MCF 10A (cell line): Measurements from ENCODE around the gene NCOA5. TPM values are rescaled to one million over a fixed set of nuclear protein-coding genes. Genes with fewer than 3 reads are reported as not detected.

Experiments
- BruUV-seq: library from RNA; stranded (reverse); fragments of 400-500 nt; replicated peaks from 2 replicates; lab custom pipeline; 2021; lab: Mats Ljungman, UMichigan
- CTCF ChIA-PET: fragments of 300-600 bp; sonication (Branson Sonifier 250); formaldehyde crosslinking; extraction: SDS; loops from one replicate; lab custom pipeline; 2021; ENCODE audit warnings: antibody characterized with exemption, inconsistent platforms; lab: Yijun Ruan, JAX
- POLR2A ChIA-PET: fragments of 300-600, 350-650 bp; sonication (Branson Sonifier 250); formaldehyde crosslinking; extraction: SDS; loops from one replicate; lab custom pipeline; 2020; ENCODE audit warnings: antibody characterized with exemption, inconsistent platforms; lab: Yijun Ruan, JAX
- DNase-seq: peaks from one replicate; pipeline ENCODE4 v3.0.0-alpha.2; 2018; ENCODE audit not compliant: unreplicated experiment
- H3K27ac Mint-ChIP-seq: one replicate; pipeline ENCODE4 v1.8.0; 2022; ENCODE audit warnings: mild to moderate bottlenecking, low read depth, mixed read lengths; ENCODE audit not compliant: unreplicated experiment
- H3K27me3 Mint-ChIP-seq: one replicate; pipeline ENCODE4 v1.8.0; 2022; ENCODE audit warnings: mixed read lengths; ENCODE audit not compliant: insufficient read depth, unreplicated experiment
- H3K36me3 Mint-ChIP-seq: one replicate; pipeline ENCODE4 v1.8.0; 2022; ENCODE audit warnings: mild to moderate bottlenecking, moderate library complexity, mixed read lengths; ENCODE audit not compliant: insufficient read depth, unreplicated experiment
- H3K4me1 Mint-ChIP-seq: one replicate; pipeline ENCODE4 v1.8.0; 2022; ENCODE audit warnings: mixed read lengths; ENCODE audit not compliant: insufficient read depth, unreplicated experiment
- H3K4me3 Mint-ChIP-seq: one replicate; pipeline ENCODE4 v1.8.0; 2022; ENCODE audit warnings: mild to moderate bottlenecking, moderate library complexity, mixed read lengths; ENCODE audit not compliant: unreplicated experiment
- H3K9me3 Mint-ChIP-seq: one replicate; pipeline ENCODE4 v1.8.0; 2022; ENCODE audit warnings: mixed read lengths; ENCODE audit not compliant: unreplicated experiment
- intact Hi-C: fragments of 100-400 bp; cut with micrococcal nuclease; formaldehyde crosslinking; loops from 2 replicates; pipeline ENCODE4 v1.14.1; 2022
- total RNA-seq: library from RNA; stranded (reverse); gene quantifications from 2 replicates; pipeline ENCODE4 v1.2.3, GENCODE V29; 2022
- TF ChIP-seq, protein P1 (sequence below): fragments of 200-600 bp; IDR thresholded peaks from one replicate; pipeline ENCODE4 v1.8.0; 2022; ENCODE audit warnings: antibody characterized with exemption, mild to moderate bottlenecking; ENCODE audit not compliant: unreplicated experiment

Gene NCOA5
- total RNA-seq, 1 experiment from 2014 or later: 26.0 TPM

DNA sequence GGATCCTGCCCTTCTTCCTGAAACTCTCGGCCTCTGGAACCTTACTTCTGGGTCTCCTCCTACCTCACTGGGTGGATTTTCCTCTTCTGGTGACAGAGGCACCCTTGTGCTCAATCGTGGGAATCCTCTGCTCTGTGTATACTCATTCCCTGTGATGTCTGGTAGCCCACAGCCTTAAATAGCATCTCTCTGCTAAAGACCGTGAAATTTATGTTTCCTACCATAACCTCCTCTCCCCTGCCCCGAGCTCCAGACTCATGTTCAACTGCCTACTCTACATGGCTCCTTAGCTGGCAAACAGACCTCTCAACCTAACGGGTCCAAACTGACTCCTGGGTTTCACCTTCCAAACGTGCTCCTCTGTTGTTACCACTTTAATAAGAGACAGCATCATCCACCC, 71.2 kb downstream of the NCOA5 start:
- BruUV-seq: no TSS peak
- POLR2A ChIA-PET: no interaction called here
- CTCF ChIA-PET: interaction anchor here (0.6 to 1.7 kb wide), 6 partner anchors 10 to 1301 kb away, joined by 3 to 8 read pairs (median 4); partner anchors contain the start of gene MMP9
- H3K27me3 Mint-ChIP-seq: peaks cover 36% of the 10 kb centered on the region
- no peak overlapping the region for H3K4me3 Mint-ChIP-seq
- no peaks in the 10 kb centered on the region for H3K36me3 Mint-ChIP-seq
- intact Hi-C loops: no loop called here
- DNase-seq: no peak
- TF ChIP-seq, protein P1, sequence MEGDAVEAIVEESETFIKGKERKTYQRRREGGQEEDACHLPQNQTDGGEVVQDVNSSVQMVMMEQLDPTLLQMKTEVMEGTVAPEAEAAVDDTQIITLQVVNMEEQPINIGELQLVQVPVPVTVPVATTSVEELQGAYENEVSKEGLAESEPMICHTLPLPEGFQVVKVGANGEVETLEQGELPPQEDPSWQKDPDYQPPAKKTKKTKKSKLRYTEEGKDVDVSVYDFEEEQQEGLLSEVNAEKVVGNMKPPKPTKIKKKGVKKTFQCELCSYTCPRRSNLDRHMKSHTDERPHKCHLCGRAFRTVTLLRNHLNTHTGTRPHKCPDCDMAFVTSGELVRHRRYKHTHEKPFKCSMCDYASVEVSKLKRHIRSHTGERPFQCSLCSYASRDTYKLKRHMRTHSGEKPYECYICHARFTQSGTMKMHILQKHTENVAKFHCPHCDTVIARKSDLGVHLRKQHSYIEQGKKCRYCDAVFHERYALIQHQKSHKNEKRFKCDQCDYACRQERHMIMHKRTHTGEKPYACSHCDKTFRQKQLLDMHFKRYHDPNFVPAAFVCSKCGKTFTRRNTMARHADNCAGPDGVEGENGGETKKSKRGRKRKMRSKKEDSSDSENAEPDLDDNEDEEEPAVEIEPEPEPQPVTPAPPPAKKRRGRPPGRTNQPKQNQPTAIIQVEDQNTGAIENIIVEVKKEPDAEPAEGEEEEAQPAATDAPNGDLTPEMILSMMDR: no peak
- no peak overlapping the region for H3K27ac Mint-ChIP-seq
- H3K9me3 Mint-ChIP-seq: no peaks in the 10 kb centered on the region
- H3K4me1 Mint-ChIP-seq: peaks cover 11% of the 10 kb centered on the region

DNA sequence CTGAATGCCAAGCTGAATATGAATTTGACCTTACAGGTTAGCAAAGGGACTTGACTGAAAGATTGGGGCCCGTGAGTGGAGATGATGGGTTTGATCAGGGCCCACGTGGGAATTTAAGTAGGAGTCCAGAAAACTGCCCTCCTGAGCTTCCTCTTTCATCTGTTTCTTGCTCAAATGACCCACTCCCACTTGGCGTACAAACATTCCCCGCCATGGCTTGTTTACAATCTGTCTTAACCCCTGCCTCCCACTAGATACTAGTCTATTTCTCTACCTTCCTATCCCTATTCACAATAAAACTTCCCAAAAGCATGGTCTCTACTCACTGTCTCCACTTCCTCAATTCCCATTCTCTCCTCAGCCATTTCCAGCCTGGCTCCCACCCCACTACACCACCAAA, 71.7 kb downstream of the NCOA5 start:
- CTCF ChIA-PET: interaction anchor here (0.6 to 1.7 kb wide), 7 partner anchors 10 to 1300 kb away, joined by 3 to 8 read pairs (median 5); partner anchors contain the start of gene MMP9
- no peak for DNase-seq
- H3K27ac Mint-ChIP-seq: no peak overlapping the region
- H3K36me3 Mint-ChIP-seq: no peaks in the 10 kb centered on the region
- intact Hi-C loops: no loop called here
- H3K9me3 Mint-ChIP-seq: no peaks in the 10 kb centered on the region
- TF ChIP-seq, protein P1: no peak
- POLR2A ChIA-PET: no interaction called here
- no TSS peak for BruUV-seq
- peaks cover 6% of the 10 kb centered on the region for H3K4me1 Mint-ChIP-seq
- H3K27me3 Mint-ChIP-seq: peaks cover 31% of the 10 kb centered on the region
- no peak overlapping the region for H3K4me3 Mint-ChIP-seq

DNA sequence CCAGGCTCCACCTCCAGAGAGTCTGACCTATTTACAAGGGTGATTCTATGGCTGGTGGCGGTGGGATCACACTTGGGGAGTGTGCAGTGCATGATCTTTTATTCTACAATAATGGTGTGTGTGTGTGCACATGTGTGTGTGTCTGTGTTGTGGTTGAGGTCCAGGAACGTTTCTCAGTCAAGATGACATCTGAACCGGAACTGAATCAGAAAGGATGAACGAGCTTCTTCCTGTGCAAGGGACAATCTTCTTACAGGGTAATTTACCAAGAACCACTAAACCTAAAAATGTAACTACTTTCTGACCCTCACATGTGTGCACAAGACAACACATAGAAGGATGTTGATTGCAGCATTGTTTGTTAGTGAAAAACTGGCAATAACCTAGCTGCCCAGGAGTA, 72.5 kb downstream of the NCOA5 start:
- TF ChIP-seq, protein P1: no peak
- Mint-ChIP-seq H3K36me3 (no peaks in the 10 kb centered on the region), H3K27me3 (peaks cover 28% of the 10 kb centered on the region), H3K27ac (no peak overlapping the region), H3K4me1 (peaks cover 6% of the 10 kb centered on the region), H3K9me3 (no peaks in the 10 kb centered on the region), H3K4me3 (no peak overlapping the region)
- intact Hi-C loops: no loop called here
- ChIA-PET CTCF (interaction anchor here (0.7 to 1.7 kb wide), 6 partner anchors 30 to 332 kb away, joined by 3 to 8 read pairs (median 5); no protein-coding TSS in a partner anchor), POLR2A (no interaction called here)
- no peak for DNase-seq
- no TSS peak for BruUV-seq

DNA sequence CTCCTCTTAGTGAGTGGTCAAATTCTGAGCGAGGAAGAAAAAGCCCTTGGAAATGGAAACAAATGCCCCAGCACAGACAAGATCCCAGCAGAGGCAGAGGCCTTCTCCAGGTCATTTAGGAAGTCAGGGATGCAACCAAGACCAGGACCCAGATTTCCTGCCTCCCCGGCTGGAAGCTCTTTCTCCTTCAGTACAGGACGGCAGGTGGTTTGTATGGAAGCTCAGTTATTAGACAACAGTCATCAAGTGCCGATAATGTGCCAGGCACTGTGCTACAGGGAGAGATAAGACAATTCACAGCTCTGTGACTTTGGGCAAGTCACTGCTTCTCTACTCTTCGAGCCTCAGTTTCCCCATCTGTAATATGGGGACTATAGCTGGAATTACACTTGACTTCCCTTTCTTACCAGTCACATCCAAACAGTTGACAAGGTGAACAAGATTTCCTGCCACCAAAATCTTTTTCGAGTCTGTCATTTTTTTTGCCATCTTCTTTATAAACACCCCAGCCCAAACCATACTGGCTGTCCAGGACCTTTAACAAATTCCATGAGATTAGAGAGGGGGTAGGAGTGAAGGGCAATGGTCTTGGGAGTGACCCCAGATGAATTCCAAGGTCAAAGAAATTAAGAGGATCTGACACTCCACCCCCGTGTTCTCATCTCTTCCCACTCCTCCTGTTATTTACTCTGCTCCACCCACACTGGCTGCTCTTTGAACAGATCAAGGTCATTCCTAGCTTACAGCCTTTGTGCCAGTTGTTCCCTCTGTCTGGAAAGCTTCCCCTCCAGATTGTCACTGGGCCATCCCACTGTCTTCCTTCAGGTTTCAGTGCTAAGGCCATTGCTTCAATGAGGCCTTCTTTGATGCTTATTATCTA, 75.0 kb downstream of the NCOA5 start:
- intact Hi-C loops: loop anchor here (1.0 kb wide), 1 partner anchor 27 kb away; no protein-coding TSS in a partner anchor
- no peak for DNase-seq
- no peak overlapping the region for H3K4me3 Mint-ChIP-seq
- TF ChIP-seq, protein P1: no peak
- no TSS peak for BruUV-seq
- H3K27ac Mint-ChIP-seq: no peak overlapping the region
- no peaks in the 10 kb centered on the region for H3K4me1 Mint-ChIP-seq
- peaks cover 34% of the 10 kb centered on the region for H3K27me3 Mint-ChIP-seq
- ChIA-PET POLR2A (interaction anchor here (0.6 to 4.0 kb wide), 13 partner anchors 10 to 349 kb away, joined by 3 to 13 read pairs (median 3); no protein-coding TSS in a partner anchor), CTCF (interaction anchor here (0.5 to 4.7 kb wide), 47 partner anchors 8 to 609 kb away, joined by 3 to 146 read pairs (median 4); partner anchors contain the start of genes ELMO2 and SLC12A5)
- no peaks in the 10 kb centered on the region for H3K9me3 Mint-ChIP-seq
- no peaks in the 10 kb centered on the region for H3K36me3 Mint-ChIP-seq
